ENCODE results near the gene MS4A18.

MS4A18 gene

GRCh38 chr11:60780774-60781173 lies 56.3 kb downstream of the MS4A18 start:
- no peak for TF ChIP-seq CTCF (IDR thresholded peaks at IDR 0.05)

- no peak for TF ChIP-seq CTCF (IDR thresholded peaks at IDR 0.05)
Observed at GRCh38 chr11:60781286-60781980, 56.9 kb downstream of the MS4A18 start.

GRCh38 chr11:60781981-60782316 lies 57.4 kb downstream of the MS4A18 start:
- no peak for TF ChIP-seq CTCF (IDR thresholded peaks at IDR 0.05)

GRCh38 chr11:60782393-60783140 lies 58.0 kb downstream of the MS4A18 start:
- TF ChIP-seq CTCF (IDR thresholded peaks at IDR 0.05) = no peak

GRCh38 chr11:60783141-60783484 lies 58.6 kb downstream of the MS4A18 start:
- no peak for TF ChIP-seq CTCF (IDR thresholded peaks at IDR 0.05)

GRCh38 chr11:60783911-60784310 lies 59.4 kb downstream of the MS4A18 start:
- TF ChIP-seq CTCF (IDR thresholded peaks at IDR 0.05) = no peak

- no peak for TF ChIP-seq CTCF (IDR thresholded peaks at IDR 0.05)
Observed at GRCh38 chr11:60785136-60785535, 60.6 kb downstream of the MS4A18 start, which contains the start of gene MS4A10. TSS of gene MS4A10 (plus strand) at chr11:60785333. CDS start at chr11:60790336, 5,003 bp downstream.
